Measurements from ENCODE around the gene MYCL. TPM values are rescaled to one million over a fixed set of nuclear protein-coding genes. Genes with fewer than 3 reads are reported as not detected.
A peak's percentile ranks its signal among the peaks of the same experiment; 100 is the strongest.

The MYCL gene
- total and polyA plus RNA-seq, 10 of the 15 experiments (the other 5 are each of a cell fraction or from before 2014, with no cell fraction given) = 0.11 to 1.4 (median 0.40) TPM; not detected in 1

DNA sequence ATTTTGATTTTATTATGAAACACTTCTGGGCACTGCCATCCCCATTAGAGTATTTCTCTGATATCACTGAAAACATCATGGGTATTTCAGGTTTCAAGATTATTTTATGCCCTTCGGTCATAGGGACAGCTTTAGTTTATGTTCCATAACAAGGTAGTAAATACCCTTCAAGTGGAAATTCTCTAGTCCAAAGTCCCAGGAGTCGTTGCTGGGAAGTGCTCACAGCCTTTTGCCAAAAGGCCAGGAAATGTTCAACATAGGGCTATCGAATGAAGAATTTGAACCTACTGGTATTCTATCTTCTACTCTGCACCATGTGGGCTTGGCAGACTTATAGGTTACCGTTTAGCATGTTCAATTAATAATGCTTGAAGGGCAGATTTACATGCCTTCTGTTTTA lies 45.5 kb upstream of the MYCL start:
- H3K27me3 ChIP-seq (replicated peaks in 1 of 2; ENCODE audit: control insufficient read depth in 2 of 2, insufficient read depth in 2 of 2, low read length in 1 of 2) = no peaks in the 10 kb centered on the region
- no peak overlapping the region for H3K27ac ChIP-seq (ENCODE audit: control insufficient read depth, insufficient read depth)
- peaks cover 15% of the 10 kb centered on the region for H3K4me1 ChIP-seq (ENCODE audit: control insufficient read depth, insufficient read depth, low read length)
- no peaks in the 10 kb centered on the region; the same call in 2 of the 3 replicates for H3K9me3 ChIP-seq (replicated peaks; ENCODE audit: control insufficient read depth, insufficient read depth, low read length)
- WGBS (ENCODE audit: insufficient coverage, insufficient replicate concordance, low lambda C conversion rate, missing lambda C conversion rate) = 80% methylated on average over 4 of the region's 4 CpGs
- no peaks in the 10 kb centered on the region for H3K36me3 ChIP-seq (ENCODE audit: control insufficient read depth in 2 of 2, insufficient read depth in 2 of 2, low read length in 1 of 2)
- SMC1A ChIA-PET (ENCODE audit: uncharacterized antibody, unreplicated experiment) = interaction anchor here (0.6 to 1.2 kb wide), 3 partner anchors 10 to 362 kb away, joined by 3 read pairs; no protein-coding TSS in a partner anchor
- in situ Hi-C loops (cut with MboI) (no loop called here), intact Hi-C loops (cut with micrococcal nuclease; ENCODE audit: unreplicated experiment) (no loop called here)
- no peak overlapping the region for H2AFZ ChIP-seq (ENCODE audit: control insufficient read depth, low read depth, low read length)
- H4K20me1 ChIP-seq (ENCODE audit: control insufficient read depth, insufficient read depth) = no peaks in the 10 kb centered on the region
- TF ChIP-seq ZNF207 (IDR thresholded peaks at IDR 0.05; ENCODE audit: borderline replicate concordance) (no peak), ZNF217 (IDR thresholded peaks at IDR 0.05) (no peak)
- H3K9ac ChIP-seq (ENCODE audit: control insufficient read depth, insufficient read depth, low read length) = no peak overlapping the region
- H3K79me2 ChIP-seq (ENCODE audit: control insufficient read depth, insufficient read depth, low read length) = no peaks in the 10 kb centered on the region
- BruUV-seq (replicated peaks) = no TSS peak
- ATAC-seq (no peak), FAIRE-seq (no peak), DNase-seq (ENCODE audit: low read depth, low spot score) (no peak)
- RAD21 ChIA-PET (ENCODE audit: unreplicated experiment) = no interaction called here
- POLR2A ChIA-PET = interaction anchor here (0.7 kb wide), 1 partner anchor 104 kb away, joined by 3 read pairs; no protein-coding TSS in a partner anchor
- H3K4me2 ChIP-seq (ENCODE audit: control insufficient read depth, insufficient read depth) = no peak overlapping the region
- CTCF ChIA-PET = interaction anchor here (0.6 to 0.9 kb wide), 2 partner anchors 21 to 27 kb away, joined by 4 read pairs; no protein-coding TSS in a partner anchor
- no peak overlapping the region for H3K4me3 ChIP-seq

DNA sequence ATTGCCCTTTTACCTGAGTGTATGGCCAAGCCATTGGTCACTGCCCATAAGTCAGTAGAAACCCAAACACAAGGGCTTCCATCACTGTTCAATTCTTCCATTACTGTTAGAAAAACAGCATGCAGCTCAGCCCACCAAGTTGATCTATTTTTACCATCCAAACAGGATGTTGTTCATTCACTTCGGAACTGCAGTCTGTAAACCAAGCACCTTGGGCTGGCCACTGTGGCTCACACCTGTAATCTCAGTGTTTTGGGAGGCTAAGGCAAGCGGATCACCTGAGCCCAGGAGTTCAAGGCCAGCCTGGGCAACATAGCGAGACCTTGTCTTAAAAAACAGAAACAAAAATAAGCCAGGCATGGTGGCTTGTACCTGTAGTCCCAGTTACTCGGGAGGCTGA lies 44.5 kb upstream of the MYCL start:
- peak; percentile 51 for ATAC-seq
- H3K4me3 ChIP-seq = no peak overlapping the region
- BruUV-seq (replicated peaks) = no TSS peak
- in situ Hi-C loops (cut with MboI) = no loop called here
- no peak overlapping the region; the same call in 1 of the 2 replicates for H3K9ac ChIP-seq (ENCODE audit: control insufficient read depth, insufficient read depth, low read length)
- no peak for DNase-seq (ENCODE audit: low read depth, low spot score)
- H2AFZ ChIP-seq (ENCODE audit: control insufficient read depth, low read depth, low read length) = peak overlapping the region; percentile 58
- H3K27me3 ChIP-seq (replicated peaks in 1 of 2; ENCODE audit: control insufficient read depth in 2 of 2, insufficient read depth in 2 of 2, low read length in 1 of 2) = no peaks in the 10 kb centered on the region
- ChIA-PET SMC1A (ENCODE audit: uncharacterized antibody, unreplicated experiment) (no interaction called here), POLR2A (no interaction called here), CTCF (interaction anchor here (0.6 kb wide), 1 partner anchor 74 kb away, joined by 3 read pairs; no protein-coding TSS in a partner anchor), RAD21 (ENCODE audit: unreplicated experiment) (no interaction called here)
- H3K4me2 ChIP-seq (ENCODE audit: control insufficient read depth, insufficient read depth) = peak overlapping the region; percentile 50
- no peaks in the 10 kb centered on the region for H4K20me1 ChIP-seq (ENCODE audit: control insufficient read depth, insufficient read depth)
- intact Hi-C loops (cut with micrococcal nuclease; ENCODE audit: unreplicated experiment) = no loop called here
- peak overlapping the region; percentile 31 for H3K27ac ChIP-seq (ENCODE audit: control insufficient read depth, insufficient read depth)
- H3K4me1 ChIP-seq (ENCODE audit: control insufficient read depth, insufficient read depth, low read length) = peaks cover 15% of the 10 kb centered on the region
- no peaks in the 10 kb centered on the region; the same call in 2 of the 3 replicates for H3K9me3 ChIP-seq (replicated peaks; ENCODE audit: control insufficient read depth, insufficient read depth, low read length)
- H3K36me3 ChIP-seq (ENCODE audit: control insufficient read depth in 2 of 2, insufficient read depth in 2 of 2, low read length in 1 of 2) = no peaks in the 10 kb centered on the region
- peak; percentile 56 for FAIRE-seq
- peak; percentile 66 for TF ChIP-seq MEF2A (IDR thresholded peaks at IDR 0.05; ENCODE audit: insufficient read depth, low read depth, low read length)
- no peak for TF ChIP-seq POU2F2 (IDR thresholded peaks at IDR 0.05; ENCODE audit: borderline replicate concordance, low read depth, low read length)
- TF ChIP-seq MTA3 (IDR thresholded peaks at IDR 0.05; ENCODE audit: borderline replicate concordance, low read length) = no peak
- 24% methylated on average over 4 of the region's 4 CpGs for WGBS (ENCODE audit: insufficient coverage, insufficient replicate concordance, low lambda C conversion rate, missing lambda C conversion rate)
- no peaks in the 10 kb centered on the region for H3K79me2 ChIP-seq (ENCODE audit: control insufficient read depth, insufficient read depth, low read length)

All from GM12878 (cell line).